ENCODE results near the gene JAK1. TPM values are rescaled to one million over a fixed set of nuclear protein-coding genes. Genes with fewer than 3 reads are reported as not detected.

JAK1 gene
- total and polyA plus RNA-seq, 2 of the 8 experiments (the other 6 are each of a cell fraction or from before 2014, with no cell fraction given): 7.8 to 24.5 TPM

DNA sequence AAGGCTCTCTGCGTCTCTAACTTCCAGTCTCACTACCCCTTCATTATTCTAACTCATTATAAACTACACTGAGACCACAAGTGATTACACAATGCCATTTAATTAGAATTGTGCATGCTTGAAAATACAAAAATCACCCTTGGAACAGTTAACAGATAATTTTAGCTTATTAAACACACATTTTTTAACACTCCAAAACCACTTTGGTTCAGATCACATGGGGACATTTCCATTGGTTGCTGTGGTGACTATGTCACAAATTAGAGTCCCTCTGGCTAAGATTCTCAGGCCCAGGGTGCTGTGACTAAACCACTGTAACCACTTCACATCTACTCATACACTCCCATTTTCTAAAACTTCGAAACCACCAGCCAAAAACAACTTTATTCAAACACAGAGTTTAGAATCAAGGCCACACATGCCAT, 43.0 kb downstream of the JAK1 start (continued):
- TF ChIP-seq TBP (IDR thresholded peaks at IDR 0.05; ENCODE audit: low read depth, low read length) (no peak), RFX5 (IDR thresholded peaks at IDR 0.05; ENCODE audit: borderline replicate concordance, low read depth, low read length) (no peak), HDAC2 (IDR thresholded peaks at IDR 0.05; ENCODE audit: borderline replicate concordance in 1 of 2, low read depth in 2 of 2, low read length in 2 of 2) (no peak), CHD2 (IDR thresholded peaks at IDR 0.05; ENCODE audit: low read length) (no peak), TAF1 (IDR thresholded peaks at IDR 0.05; ENCODE audit: low read depth, low read length) (no peak)
- TF ChIP-seq, protein P1, sequence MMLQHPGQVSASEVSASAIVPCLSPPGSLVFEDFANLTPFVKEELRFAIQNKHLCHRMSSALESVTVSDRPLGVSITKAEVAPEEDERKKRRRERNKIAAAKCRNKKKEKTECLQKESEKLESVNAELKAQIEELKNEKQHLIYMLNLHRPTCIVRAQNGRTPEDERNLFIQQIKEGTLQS (IDR thresholded peaks at IDR 0.05; ENCODE audit: insufficient read depth, low read depth, low read length): no peak

Measured in H1 (cell line).